ENCODE results near the gene CD300LD. TPM values are rescaled to one million over a fixed set of nuclear protein-coding genes. Genes with fewer than 3 reads are reported as not detected.

Gene CD300LD
- total RNA-seq, 1 donor from 2014 or later: not detected

GRCh38 chr17:74546586-74546985 lies 45.5 kb downstream of the CD300LD start:
- Mint-ChIP-seq H3K4me3 (no peak overlapping the region), H3K4me1 (peaks cover 12% of the 10 kb centered on the region), H3K36me3 (ENCODE audit: low read depth) (no peaks in the 10 kb centered on the region), H3K27ac (ENCODE audit: unreplicated experiment) (no peak overlapping the region), H3K27me3 (ENCODE audit: low read depth) (peaks cover 2% of the 10 kb centered on the region), H3K9me3 (no peaks in the 10 kb centered on the region)
- TF ChIP-seq CTCF (conservative IDR thresholded peaks at IDR 0.05): no peak
- no peak for DNase-seq (ENCODE audit: low read depth, low spot score)

GRCh38 chr17:74545843-74546230 lies 46.2 kb downstream of the CD300LD start, which contains the start of gene CD300C:
CD300C (minus strand) TSS chr17:74546115; CDS start chr17:74545782, 333 bp downstream.
- H3K27ac Mint-ChIP-seq (ENCODE audit: unreplicated experiment): no peak within 1 kb of the TSS
- H3K9me3 Mint-ChIP-seq: no peaks in the 10 kb centered on the region
- DNase-seq (ENCODE audit: low read depth, low spot score): no peak
- peaks cover 2% of the 10 kb centered on the region for H3K27me3 Mint-ChIP-seq (ENCODE audit: low read depth)
- no peaks in the 10 kb centered on the region for H3K36me3 Mint-ChIP-seq (ENCODE audit: low read depth)
- no peak within 1 kb of the TSS for H3K4me3 Mint-ChIP-seq
- TF ChIP-seq CTCF (conservative IDR thresholded peaks at IDR 0.05): no peak
- H3K4me1 Mint-ChIP-seq: peaks cover 10% of the 10 kb centered on the region

- H3K4me3 Mint-ChIP-seq: no peak overlapping the region
- no peaks in the 10 kb centered on the region for H3K9me3 Mint-ChIP-seq
- DNase-seq (ENCODE audit: low read depth, low spot score): no peak
- H3K4me1 Mint-ChIP-seq: peaks cover 10% of the 10 kb centered on the region
- H3K36me3 Mint-ChIP-seq (ENCODE audit: low read depth): no peaks in the 10 kb centered on the region
- TF ChIP-seq CTCF (conservative IDR thresholded peaks at IDR 0.05): no peak
- no peak overlapping the region for H3K27ac Mint-ChIP-seq (ENCODE audit: unreplicated experiment)
- H3K27me3 Mint-ChIP-seq (ENCODE audit: low read depth): peaks cover 5% of the 10 kb centered on the region
Observed at GRCh38 chr17:74544991-74545842, 46.9 kb downstream of the CD300LD start.

- TF ChIP-seq CTCF (conservative IDR thresholded peaks at IDR 0.05): no peak
- H3K4me3 Mint-ChIP-seq: no peak overlapping the region
- H3K27ac Mint-ChIP-seq (ENCODE audit: unreplicated experiment): peak overlapping the region; percentile 35
- no peaks in the 10 kb centered on the region for H3K9me3 Mint-ChIP-seq
- peaks cover 10% of the 10 kb centered on the region for H3K4me1 Mint-ChIP-seq
- H3K36me3 Mint-ChIP-seq (ENCODE audit: low read depth): no peaks in the 10 kb centered on the region
- DNase-seq (ENCODE audit: low read depth, low spot score): no peak
- H3K27me3 Mint-ChIP-seq (ENCODE audit: low read depth): peaks cover 14% of the 10 kb centered on the region
Observed at GRCh38 chr17:74543891-74544760, 48.0 kb downstream of the CD300LD start.

GRCh38 chr17:74543406-74543805 lies 48.7 kb downstream of the CD300LD start:
- H3K27ac Mint-ChIP-seq (ENCODE audit: unreplicated experiment): no peak overlapping the region
- H3K36me3 Mint-ChIP-seq (ENCODE audit: low read depth): no peaks in the 10 kb centered on the region
- H3K27me3 Mint-ChIP-seq (ENCODE audit: low read depth): peaks cover 19% of the 10 kb centered on the region
- no peaks in the 10 kb centered on the region for H3K9me3 Mint-ChIP-seq
- H3K4me1 Mint-ChIP-seq: peaks cover 10% of the 10 kb centered on the region
- no peak for TF ChIP-seq CTCF (conservative IDR thresholded peaks at IDR 0.05)
- no peak overlapping the region for H3K4me3 Mint-ChIP-seq
- no peak for DNase-seq (ENCODE audit: low read depth, low spot score)

Measured in neural crest cell (in vitro differentiated cells).